Panc1 (cell line): ENCODE measurements around the gene ALK. TPM values are rescaled to one million over a fixed set of nuclear protein-coding genes. Genes with fewer than 3 reads are reported as not detected.

Experiments used
- ATAC-seq: fragments of 200-7000 bp; cut with Tn5 transposase; 2 replicates; pipeline ENCODE4 v1.9.1; 2020; ENCODE audit warnings: mild to moderate bottlenecking, moderate library complexity
- BruUV-seq: library from RNA; stranded (reverse); fragments of 400-500 nt; replicated peaks from 2 replicates; lab custom pipeline; 2021; lab: Mats Ljungman, UMichigan
- CTCF ChIA-PET: fragments of 300-600 bp; sonication (Branson Sonifier 250); formaldehyde crosslinking; loops from one replicate; lab custom pipeline; 2022; ENCODE audit warnings: antibody characterized with exemption; lab: Charles Lee
- POLR2A ChIA-PET: fragments of 300-600 bp; sonication (Branson Sonifier 250); formaldehyde crosslinking; loops from one replicate; lab custom pipeline; 2022; ENCODE audit warnings: antibody characterized with exemption; lab: Charles Lee
- DNase-seq: peaks from one replicate; pipeline ENCODE4 v3.0.0-alpha.2; 2010; ENCODE audit warnings: low read depth, low spot score
- H3K27ac ChIP-seq: 2 replicates; pipeline ENCODE4 v1.5.1; 2011; ENCODE audit warnings: mild to moderate bottlenecking, low read length, inconsistent platforms
- H3K27me3 ChIP-seq: fragments of 200-500 bp; sonication (Bioruptor generic); 2 replicates; pipeline ENCODE4 v1.6.0; 2014; ENCODE audit warnings: low read length, inconsistent platforms; ENCODE audit not compliant: control insufficient read depth, insufficient read depth
- H3K36me3 ChIP-seq: fragments of 200-500 bp; sonication (Bioruptor generic); 2 replicates; pipeline ENCODE4 v1.5.1; 2014; ENCODE audit warnings: inconsistent platforms, mild to moderate bottlenecking, low read length, moderate library complexity; ENCODE audit not compliant: control insufficient read depth, insufficient read depth
- H3K4me1 ChIP-seq: 2 replicates; pipeline ENCODE4 v1.5.1; 2011; ENCODE audit warnings: inconsistent platforms, mild to moderate bottlenecking, low read length, moderate library complexity; ENCODE audit not compliant: control insufficient read depth, insufficient read depth
- H3K4me3 ChIP-seq, 2 experiments: 2 replicates each; pipeline ENCODE4 v1.5.1; 2011 to 2012; ENCODE audit warnings: low read depth in 2 of 2, low read length in 2 of 2, mild to moderate bottlenecking in 2 of 2, inconsistent platforms in 1 of 2, moderate library complexity in 1 of 2
- H3K9me3 ChIP-seq: fragments of 200-500 bp; sonication (Bioruptor generic); 2 replicates; pipeline ENCODE4 v1.5.1; 2014; ENCODE audit warnings: low read depth, mild to moderate bottlenecking, inconsistent platforms, low read length, moderate library complexity; ENCODE audit not compliant: control insufficient read depth, insufficient read depth
- POLR2AphosphoS5 ChIP-seq: IDR thresholded peaks from 2 replicates; pipeline ENCODE4 v1.6.1; 2012; ENCODE audit warnings: mild to moderate bottlenecking, low read depth, low read length, moderate library complexity
- SIN3A ChIP-seq: IDR thresholded peaks from 2 replicates; pipeline ENCODE4 v1.6.1; 2012; ENCODE audit warnings: low read depth, mild to moderate bottlenecking, low read length, moderate library complexity, borderline replicate concordance; ENCODE audit not compliant: insufficient read depth
- TCF7L2 ChIP-seq: IDR thresholded peaks from 2 replicates; pipeline ENCODE4 v1.6.1; 2011; ENCODE audit warnings: mild to moderate bottlenecking, low read depth, low read length, inconsistent platforms
- in situ Hi-C: cut with HindIII; loops from 2 replicates; pipeline ENCODE4 v1.10.0; 2016; ENCODE audit warnings: low sequenced_read_pairs, low pct_unique_long_range_greater_than_20kb
- intact Hi-C: fragments of 100-400 bp; cut with micrococcal nuclease; formaldehyde crosslinking; loops from one replicate; pipeline ENCODE4 v1.10.0; 2022; ENCODE audit not compliant: unreplicated experiment
- total RNA-seq: library from RNA; stranded (reverse); gene quantifications from one replicate; pipeline ENCODE4 v1.2.1, GENCODE V29; 2021; ENCODE audit not compliant: unreplicated experiment
- TF ChIP-seq, protein P1 (sequence below): fragments of 450-650 bp; IDR thresholded peaks from 2 replicates; pipeline ENCODE4 v1.5.1; 2017; ENCODE audit warnings: mild to moderate bottlenecking
- TF ChIP-seq, protein P2 (sequence below), 2 experiments: IDR thresholded peaks; 2 replicates each; pipeline ENCODE4 v1.6.1; 2011 to 2012; ENCODE audit warnings: low read depth in 2 of 2, control low read depth in 1 of 2, low read length in 1 of 2, mild to moderate bottlenecking in 1 of 2, moderate library complexity in 1 of 2; ENCODE audit not compliant: insufficient read depth in 1 of 2

The ALK gene
- total RNA-seq, 1 experiment from 2014 or later = not detected

- Histone ChIP-seq H3K9me3 (no peaks in the 10 kb centered on the region), H3K4me1 (no peaks in the 10 kb centered on the region), H3K27ac (no peak overlapping the region), H3K4me3 (no peak overlapping the region), H3K27me3 (no peaks in the 10 kb centered on the region; the same call in 1 of the 2 replicates), H3K36me3 (no peaks in the 10 kb centered on the region)
- TF ChIP-seq TCF7L2 (no peak), SIN3A (no peak), POLR2AphosphoS5 (no peak)
- TF ChIP-seq, protein P1, sequence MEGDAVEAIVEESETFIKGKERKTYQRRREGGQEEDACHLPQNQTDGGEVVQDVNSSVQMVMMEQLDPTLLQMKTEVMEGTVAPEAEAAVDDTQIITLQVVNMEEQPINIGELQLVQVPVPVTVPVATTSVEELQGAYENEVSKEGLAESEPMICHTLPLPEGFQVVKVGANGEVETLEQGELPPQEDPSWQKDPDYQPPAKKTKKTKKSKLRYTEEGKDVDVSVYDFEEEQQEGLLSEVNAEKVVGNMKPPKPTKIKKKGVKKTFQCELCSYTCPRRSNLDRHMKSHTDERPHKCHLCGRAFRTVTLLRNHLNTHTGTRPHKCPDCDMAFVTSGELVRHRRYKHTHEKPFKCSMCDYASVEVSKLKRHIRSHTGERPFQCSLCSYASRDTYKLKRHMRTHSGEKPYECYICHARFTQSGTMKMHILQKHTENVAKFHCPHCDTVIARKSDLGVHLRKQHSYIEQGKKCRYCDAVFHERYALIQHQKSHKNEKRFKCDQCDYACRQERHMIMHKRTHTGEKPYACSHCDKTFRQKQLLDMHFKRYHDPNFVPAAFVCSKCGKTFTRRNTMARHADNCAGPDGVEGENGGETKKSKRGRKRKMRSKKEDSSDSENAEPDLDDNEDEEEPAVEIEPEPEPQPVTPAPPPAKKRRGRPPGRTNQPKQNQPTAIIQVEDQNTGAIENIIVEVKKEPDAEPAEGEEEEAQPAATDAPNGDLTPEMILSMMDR = no peak
- TF ChIP-seq, protein P2, sequence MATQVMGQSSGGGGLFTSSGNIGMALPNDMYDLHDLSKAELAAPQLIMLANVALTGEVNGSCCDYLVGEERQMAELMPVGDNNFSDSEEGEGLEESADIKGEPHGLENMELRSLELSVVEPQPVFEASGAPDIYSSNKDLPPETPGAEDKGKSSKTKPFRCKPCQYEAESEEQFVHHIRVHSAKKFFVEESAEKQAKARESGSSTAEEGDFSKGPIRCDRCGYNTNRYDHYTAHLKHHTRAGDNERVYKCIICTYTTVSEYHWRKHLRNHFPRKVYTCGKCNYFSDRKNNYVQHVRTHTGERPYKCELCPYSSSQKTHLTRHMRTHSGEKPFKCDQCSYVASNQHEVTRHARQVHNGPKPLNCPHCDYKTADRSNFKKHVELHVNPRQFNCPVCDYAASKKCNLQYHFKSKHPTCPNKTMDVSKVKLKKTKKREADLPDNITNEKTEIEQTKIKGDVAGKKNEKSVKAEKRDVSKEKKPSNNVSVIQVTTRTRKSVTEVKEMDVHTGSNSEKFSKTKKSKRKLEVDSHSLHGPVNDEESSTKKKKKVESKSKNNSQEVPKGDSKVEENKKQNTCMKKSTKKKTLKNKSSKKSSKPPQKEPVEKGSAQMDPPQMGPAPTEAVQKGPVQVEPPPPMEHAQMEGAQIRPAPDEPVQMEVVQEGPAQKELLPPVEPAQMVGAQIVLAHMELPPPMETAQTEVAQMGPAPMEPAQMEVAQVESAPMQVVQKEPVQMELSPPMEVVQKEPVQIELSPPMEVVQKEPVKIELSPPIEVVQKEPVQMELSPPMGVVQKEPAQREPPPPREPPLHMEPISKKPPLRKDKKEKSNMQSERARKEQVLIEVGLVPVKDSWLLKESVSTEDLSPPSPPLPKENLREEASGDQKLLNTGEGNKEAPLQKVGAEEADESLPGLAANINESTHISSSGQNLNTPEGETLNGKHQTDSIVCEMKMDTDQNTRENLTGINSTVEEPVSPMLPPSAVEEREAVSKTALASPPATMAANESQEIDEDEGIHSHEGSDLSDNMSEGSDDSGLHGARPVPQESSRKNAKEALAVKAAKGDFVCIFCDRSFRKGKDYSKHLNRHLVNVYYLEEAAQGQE (IDR thresholded peaks at IDR 0.05; ENCODE audit: insufficient read depth in 1 of 2, low read depth in 2 of 2, low read length in 1 of 2) = no peak
- ChIA-PET POLR2A (interaction anchor here (0.6 kb wide), 1 partner anchor 104 kb away, joined by 8 read pairs; no protein-coding TSS in a partner anchor), CTCF (no interaction called here)
- ATAC-seq (no peak), DNase-seq (no peak)
- intact Hi-C loops (no loop called here), in situ Hi-C loops (no loop called here)
- no TSS peak for BruUV-seq
Measured at GRCh38 chr2:29880084-29880483, 41.3 kb downstream of the ALK start.

- ATAC-seq = no peak
- POLR2A ChIA-PET = no interaction called here
- in situ Hi-C loops = no loop called here
- BruUV-seq = no TSS peak
- Histone ChIP-seq H3K4me1 (no peaks in the 10 kb centered on the region), H3K27me3 (no peaks in the 10 kb centered on the region; the same call in 1 of the 2 replicates), H3K4me3 (no peak overlapping the region), H3K27ac (no peak overlapping the region), H3K9me3 (no peaks in the 10 kb centered on the region), H3K36me3 (no peaks in the 10 kb centered on the region)
- intact Hi-C loops = no loop called here
- no peak for DNase-seq
- CTCF ChIA-PET = no interaction called here
- TF ChIP-seq, protein P1 = no peak
- TF ChIP-seq SIN3A (no peak), POLR2AphosphoS5 (no peak), TCF7L2 (no peak)
- TF ChIP-seq, protein P2 (IDR thresholded peaks at IDR 0.05; ENCODE audit: insufficient read depth in 1 of 2, low read depth in 2 of 2, low read length in 1 of 2) = no peak
Measured at GRCh38 chr2:29879456-29879855, 41.9 kb downstream of the ALK start.
